GM21723 (cell line): ENCODE measurements around the gene CFLAR.
A peak's percentile ranks its signal among the peaks of the same experiment; 100 is the strongest.

Experiments used
- ATAC-seq: cut with Tn5 transposase; IDR thresholded peaks from one replicate; pipeline ENCODE4 v1.9.1; 2021; ENCODE audit warnings: mild to moderate bottlenecking, moderate library complexity; ENCODE audit not compliant: unreplicated experiment

CFLAR gene

DNA sequence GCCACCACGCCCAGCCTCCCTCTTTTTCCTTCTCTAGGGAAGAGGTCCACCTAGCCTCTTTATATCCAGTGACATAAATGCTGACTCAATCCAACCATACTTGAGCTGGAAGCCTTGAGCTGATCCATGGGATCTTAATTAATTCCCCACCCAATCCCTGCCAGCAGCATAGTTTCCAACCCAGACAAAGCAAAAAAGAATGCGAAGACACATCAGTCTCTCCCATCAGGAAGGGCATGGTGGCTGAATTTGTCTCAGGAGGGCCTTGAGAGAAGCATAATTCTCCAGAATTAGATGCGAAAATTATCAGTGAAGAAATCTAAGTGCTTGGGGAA lies 89.5 kb downstream of the CFLAR start:
- no peak for ATAC-seq

GRCh38 chr2:201208563-201209252 lies 92.7 kb downstream of the CFLAR start:
- ATAC-seq = peak; percentile 77

DNA sequence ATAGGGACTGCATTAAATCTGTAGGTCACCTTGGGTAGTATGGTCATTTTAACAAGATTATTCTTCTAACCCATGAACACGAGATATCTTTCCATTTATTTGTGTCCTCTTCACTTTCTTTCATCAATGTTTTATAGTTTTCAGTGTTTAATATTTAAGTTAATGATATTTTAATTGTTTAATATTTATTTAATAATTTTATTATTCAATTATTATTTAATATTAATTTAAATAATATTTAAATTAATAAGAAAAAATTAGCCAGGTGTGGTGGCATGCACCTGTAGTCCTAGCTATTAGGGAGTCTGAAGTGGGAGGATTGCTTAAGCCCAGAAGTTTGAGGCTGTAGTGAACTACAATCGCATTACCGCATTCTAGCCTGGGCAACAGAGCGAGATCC lies 100.0 kb downstream of the CFLAR start:
- ATAC-seq = no peak

GRCh38 chr2:201216918-201217317 lies 101.0 kb downstream of the CFLAR start:
- ATAC-seq = no peak

GRCh38 chr2:201218780-201219179 lies 102.8 kb downstream of the CFLAR start:
- ATAC-seq = no peak

DNA sequence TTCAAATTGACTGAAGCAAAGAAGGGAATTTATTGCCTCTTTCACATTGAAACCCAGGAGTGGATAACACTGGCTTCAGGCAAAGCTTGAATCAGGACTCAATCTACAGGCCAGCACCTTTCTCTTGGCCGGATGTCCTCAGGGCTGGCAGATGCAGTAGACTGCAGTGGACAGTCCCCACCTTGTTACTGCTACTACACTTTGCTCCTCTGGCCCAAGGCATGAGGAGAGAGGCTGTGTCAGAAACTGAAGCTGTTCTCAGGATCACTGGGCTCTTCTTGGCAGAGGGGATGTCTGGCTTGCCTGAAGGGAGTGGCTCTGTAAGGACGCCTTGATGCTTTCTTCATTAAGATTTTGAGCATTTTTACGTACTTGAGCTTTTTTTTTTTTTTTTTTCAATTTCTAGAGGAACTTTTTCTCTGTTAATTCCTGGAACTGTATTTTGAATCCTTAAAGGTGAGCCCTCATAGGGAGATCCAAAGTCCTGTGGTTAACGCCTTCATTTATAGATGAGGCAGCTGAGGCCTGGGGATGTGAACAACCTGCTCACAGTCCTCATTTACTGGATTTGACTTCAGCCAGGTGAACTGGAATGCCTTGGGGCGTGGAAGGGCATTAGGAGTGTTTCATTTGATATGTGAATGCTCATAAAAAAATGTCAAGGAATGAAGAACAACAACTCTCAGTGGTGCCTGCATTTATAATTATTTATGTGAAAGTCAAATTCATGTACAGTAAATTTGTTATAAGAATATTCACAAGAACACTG lies 103.5 kb downstream of the CFLAR start:
- no peak for ATAC-seq

GRCh38 chr2:201220102-201220570 lies 104.2 kb downstream of the CFLAR start:
- no peak for ATAC-seq

GRCh38 chr2:201223089-201224073 lies 107.4 kb downstream of the CFLAR start:
- peak; percentile 96 for ATAC-seq
